GM18526 (cell line): ENCODE measurements around the gene BMX.

ENCODE experiments used
- POLR2A ChIP-seq: IDR thresholded peaks from 3 replicates; pipeline ENCODE4 v1.6.1; 2011; ENCODE audit not compliant: insufficient read length; ENCODE audit errors: extremely low read depth

BMX gene

GRCh38 chrX:15600049-15600448, 99.4 kb downstream of the BMX start:
- no peak for TF ChIP-seq POLR2A

DNA sequence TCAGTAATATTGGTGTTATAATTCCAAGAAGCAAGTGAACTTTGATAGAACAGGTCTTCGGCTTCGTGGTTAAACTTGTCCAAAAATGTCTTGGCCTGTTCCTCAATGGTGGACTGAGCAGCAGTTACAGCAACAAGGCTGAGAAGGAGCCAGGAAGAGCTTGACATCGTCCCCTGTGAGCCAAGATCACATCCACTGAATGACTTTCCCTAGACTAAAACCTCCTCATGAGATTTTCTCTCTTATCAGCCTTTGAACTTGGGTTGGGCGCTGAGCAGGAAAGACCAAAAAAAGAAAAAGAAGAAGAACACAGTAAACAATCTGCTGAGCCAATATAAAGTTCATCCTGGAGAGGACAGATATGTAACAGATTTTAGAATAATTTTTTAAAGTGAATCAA, 100.1 kb downstream of the BMX start, which contains the start of gene ACE2:
TSS of gene ACE2 (minus strand) at position 216 of the 400 bp plus-strand sequence. CDS start at position 167, 49 bp downstream.
- TF ChIP-seq POLR2A = no peak

DNA sequence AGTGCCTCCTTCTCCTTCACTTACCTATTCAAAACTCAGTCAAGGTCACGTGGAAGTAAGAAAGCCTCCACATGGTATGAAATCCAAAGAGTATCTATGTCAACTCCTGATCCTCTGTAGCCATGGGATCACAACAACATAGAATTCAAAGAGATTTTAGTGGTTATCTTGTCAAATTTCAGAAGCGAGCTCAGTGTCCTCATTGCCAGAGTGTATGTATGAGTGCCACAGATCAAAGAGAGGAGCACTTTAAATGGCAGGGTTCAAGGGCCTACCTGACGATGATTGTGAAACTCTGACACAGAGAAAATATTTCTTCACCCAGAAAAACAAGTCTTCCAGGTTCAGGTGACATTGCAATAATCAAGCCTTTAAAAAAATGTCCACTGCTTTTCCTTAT, 101.3 kb downstream of the BMX start:
- no peak for TF ChIP-seq POLR2A

DNA sequence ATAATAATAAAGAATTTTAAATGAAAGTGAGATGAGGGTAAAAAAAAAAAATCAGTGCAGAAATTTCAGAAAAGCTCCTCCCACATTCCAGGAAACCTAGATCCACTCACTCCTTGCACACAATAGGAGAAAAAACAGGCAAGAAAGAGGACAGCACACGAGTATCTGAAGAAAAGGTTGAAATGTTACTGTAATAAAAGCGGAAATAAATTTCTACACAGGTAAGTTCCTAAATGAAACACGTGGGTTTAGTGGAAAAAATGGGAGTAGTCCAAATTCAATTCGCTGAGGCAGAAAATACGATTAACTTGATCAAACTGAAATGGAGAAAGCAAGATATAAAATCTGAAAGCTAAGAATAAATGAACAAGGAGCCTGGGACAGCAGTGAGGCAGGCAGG, 102.2 kb downstream of the BMX start:
- TF ChIP-seq POLR2A = no peak

- no peak for TF ChIP-seq POLR2A
Observed at GRCh38 chrX:15605226-15605625, 104.6 kb downstream of the BMX start.
